Measurements from ENCODE around the gene LCLAT1. TPM values are rescaled to one million over a fixed set of nuclear protein-coding genes. Genes with fewer than 3 reads are reported as not detected.
"Not testable (repeated sequence)": the region's sequence is repeated elsewhere in the genome, so short reads cannot be mapped to it uniquely, and the experiment has no call there.

Gene LCLAT1
- total RNA-seq, 1 experiment from 2014 or later = 36.0 TPM

- TSS peak; percentile 48 for BruUV-seq (replicated peaks)
- Histone ChIP-seq H3K27ac (ENCODE audit: low read length) (no peak overlapping the region), H3K4me1 (ENCODE audit: control insufficient read depth, insufficient read depth, low read length) (no peaks in the 10 kb centered on the region), H3K4me3 (ENCODE audit: low read depth in 2 of 2, low read length in 2 of 2) (no peak overlapping the region), H3K9me3 (ENCODE audit: control insufficient read depth, insufficient read depth, low read depth, low read length) (no peaks in the 10 kb centered on the region), H3K36me3 (ENCODE audit: control insufficient read depth, insufficient read depth, low read length) (peaks cover 8% of the 10 kb centered on the region), H3K27me3 (ENCODE audit: control insufficient read depth, insufficient read depth, low read length) (no peaks in the 10 kb centered on the region)
- ChIA-PET CTCF (interaction anchor here (0.7 kb wide), 2 partner anchors 19 to 106 kb away, joined by 3 to 4 read pairs; no protein-coding TSS in a partner anchor), POLR2A (interaction anchor here (0.7 kb wide), 1 partner anchor 294 kb away, joined by 6 read pairs; no protein-coding TSS in a partner anchor)
- in situ Hi-C loops (cut with HindIII; ENCODE audit: low pct_unique_long_range_greater_than_20kb, low sequenced_read_pairs) (no loop called here), intact Hi-C loops (cut with micrococcal nuclease; ENCODE audit: unreplicated experiment) (no loop called here)
- DNase-seq (ENCODE audit: low read depth, low spot score) (no peak), ATAC-seq (no peak)
- TF ChIP-seq REST (IDR thresholded peaks at IDR 0.05; ENCODE audit: insufficient read depth in 1 of 2, low read depth in 2 of 2, low read length in 1 of 2) (no peak), TCF7L2 (IDR thresholded peaks at IDR 0.05; ENCODE audit: low read depth, low read length) (no peak), SIN3A (IDR thresholded peaks at IDR 0.05; ENCODE audit: borderline replicate concordance, insufficient read depth, low read depth, low read length) (no peak), POLR2AphosphoS5 (IDR thresholded peaks at IDR 0.05; ENCODE audit: low read depth, low read length) (no peak)
- TF ChIP-seq, protein P1, sequence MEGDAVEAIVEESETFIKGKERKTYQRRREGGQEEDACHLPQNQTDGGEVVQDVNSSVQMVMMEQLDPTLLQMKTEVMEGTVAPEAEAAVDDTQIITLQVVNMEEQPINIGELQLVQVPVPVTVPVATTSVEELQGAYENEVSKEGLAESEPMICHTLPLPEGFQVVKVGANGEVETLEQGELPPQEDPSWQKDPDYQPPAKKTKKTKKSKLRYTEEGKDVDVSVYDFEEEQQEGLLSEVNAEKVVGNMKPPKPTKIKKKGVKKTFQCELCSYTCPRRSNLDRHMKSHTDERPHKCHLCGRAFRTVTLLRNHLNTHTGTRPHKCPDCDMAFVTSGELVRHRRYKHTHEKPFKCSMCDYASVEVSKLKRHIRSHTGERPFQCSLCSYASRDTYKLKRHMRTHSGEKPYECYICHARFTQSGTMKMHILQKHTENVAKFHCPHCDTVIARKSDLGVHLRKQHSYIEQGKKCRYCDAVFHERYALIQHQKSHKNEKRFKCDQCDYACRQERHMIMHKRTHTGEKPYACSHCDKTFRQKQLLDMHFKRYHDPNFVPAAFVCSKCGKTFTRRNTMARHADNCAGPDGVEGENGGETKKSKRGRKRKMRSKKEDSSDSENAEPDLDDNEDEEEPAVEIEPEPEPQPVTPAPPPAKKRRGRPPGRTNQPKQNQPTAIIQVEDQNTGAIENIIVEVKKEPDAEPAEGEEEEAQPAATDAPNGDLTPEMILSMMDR (IDR thresholded peaks at IDR 0.05) = no peak
These were observed 194.8 kb downstream of the LCLAT1 start for GRCh38 chr2:30641765-30642345.

DNA sequence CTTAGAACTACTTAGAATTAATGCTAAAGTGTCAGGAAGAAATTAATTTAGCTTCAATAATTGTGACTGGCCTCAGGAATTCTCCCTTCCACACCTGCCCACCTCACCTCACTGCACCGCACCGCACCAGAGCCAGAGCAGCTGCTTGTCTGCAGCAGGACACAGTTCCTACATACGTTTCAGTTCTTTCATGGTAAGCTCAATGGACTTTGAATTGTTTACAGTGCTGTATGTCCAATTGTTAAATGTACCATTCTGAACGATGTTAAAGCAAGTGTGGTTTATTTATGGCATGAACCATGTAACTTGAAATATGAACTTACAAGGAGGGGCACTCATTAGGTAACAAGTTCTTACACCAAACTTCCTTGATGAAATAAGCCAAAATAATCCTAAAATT lies 196.0 kb downstream of the LCLAT1 start:
- H3K4me1 ChIP-seq (ENCODE audit: control insufficient read depth, insufficient read depth, low read length); BruUV-seq (replicated peaks); H3K4me3 ChIP-seq (ENCODE audit: low read depth in 2 of 2, low read length in 2 of 2); intact Hi-C loops (cut with micrococcal nuclease; ENCODE audit: unreplicated experiment); ATAC-seq; H3K9me3 ChIP-seq (ENCODE audit: control insufficient read depth, insufficient read depth, low read depth, low read length); H3K36me3 ChIP-seq (ENCODE audit: control insufficient read depth, insufficient read depth, low read length); H3K27ac ChIP-seq (ENCODE audit: low read length); DNase-seq (ENCODE audit: low read depth, low spot score); CTCF ChIA-PET; POLR2A ChIA-PET; H3K27me3 ChIP-seq (ENCODE audit: control insufficient read depth, insufficient read depth, low read length); in situ Hi-C loops (cut with HindIII; ENCODE audit: low pct_unique_long_range_greater_than_20kb, low sequenced_read_pairs): not testable (repeated sequence)

- Histone ChIP-seq H3K27me3 (ENCODE audit: control insufficient read depth, insufficient read depth, low read length) (no peaks in the 10 kb centered on the region), H3K36me3 (ENCODE audit: control insufficient read depth, insufficient read depth, low read length) (peaks cover 8% of the 10 kb centered on the region), H3K4me3 (ENCODE audit: low read depth in 2 of 2, low read length in 2 of 2) (no peak overlapping the region), H3K9me3 (ENCODE audit: control insufficient read depth, insufficient read depth, low read depth, low read length) (no peaks in the 10 kb centered on the region), H3K27ac (ENCODE audit: low read length) (no peak overlapping the region), H3K4me1 (ENCODE audit: control insufficient read depth, insufficient read depth, low read length) (no peaks in the 10 kb centered on the region)
- no peak for TF ChIP-seq POLR2AphosphoS5 (IDR thresholded peaks at IDR 0.05; ENCODE audit: low read depth, low read length)
- no peak for TF ChIP-seq REST (IDR thresholded peaks at IDR 0.05; ENCODE audit: insufficient read depth in 1 of 2, low read depth in 2 of 2, low read length in 1 of 2)
- TF ChIP-seq, protein P1 (IDR thresholded peaks at IDR 0.05) = no peak
- no peak for TF ChIP-seq TCF7L2 (IDR thresholded peaks at IDR 0.05; ENCODE audit: low read depth, low read length)
- TF ChIP-seq SIN3A (IDR thresholded peaks at IDR 0.05; ENCODE audit: borderline replicate concordance, insufficient read depth, low read depth, low read length) = no peak
- ChIA-PET POLR2A (no interaction called here), CTCF (no interaction called here)
- intact Hi-C loops (cut with micrococcal nuclease; ENCODE audit: unreplicated experiment) (no loop called here), in situ Hi-C loops (cut with HindIII; ENCODE audit: low pct_unique_long_range_greater_than_20kb, low sequenced_read_pairs) (no loop called here)
- no peak for DNase-seq (ENCODE audit: low read depth, low spot score)
- ATAC-seq = no peak
- no TSS peak for BruUV-seq (replicated peaks)
These were observed 196.6 kb downstream of the LCLAT1 start for GRCh38 chr2:30643674-30644073.
